Activated gamma-delta T cell (primary cell): Measurements from ENCODE around the gene CCDC90B.
"Not testable (repeated sequence)": the region's sequence is repeated elsewhere in the genome, so short reads cannot be mapped to it uniquely, and the experiment has no call there.

ENCODE experiments used
- DNase-seq: peaks from one replicate; lab custom pipeline; 2025; lab: John Stamatoyannopoulos, UW

The CCDC90B gene

GRCh38 chr11:83287631-83288030 is 1.5 kb upstream of the CCDC90B start:
- DNase-seq, result no peak

- DNase-seq, result no peak
Measured at GRCh38 chr11:83285151-83285770, 906 bp downstream of the CCDC90B start.

- DNase-seq, result no peak
Measured at GRCh38 chr11:83284501-83285150, 1.5 kb downstream of the CCDC90B start.

- DNase-seq, result no peak
Measured at GRCh38 chr11:83282084-83282716, 4.0 kb downstream of the CCDC90B start.

- DNase-seq, result no peak
Measured at GRCh38 chr11:83280256-83280655, 5.9 kb downstream of the CCDC90B start.

- no peak for DNase-seq
Measured at GRCh38 chr11:83278351-83278750, 7.8 kb downstream of the CCDC90B start.

GRCh38 chr11:83275888-83276641 is 10.1 kb downstream of the CCDC90B start:
- DNase-seq, result no peak

- no peak for DNase-seq
Measured at GRCh38 chr11:83272627-83273026, 13.5 kb downstream of the CCDC90B start.

- not testable (repeated sequence) for DNase-seq
Measured at GRCh38 chr11:83271734-83272133, 14.4 kb downstream of the CCDC90B start.

GRCh38 chr11:83269080-83269479 is 17.1 kb downstream of the CCDC90B start:
- not testable (repeated sequence) for DNase-seq

GRCh38 chr11:83265331-83265730 is 20.8 kb downstream of the CCDC90B start:
- DNase-seq, result no peak

GRCh38 chr11:83259559-83259958 is 26.6 kb downstream of the CCDC90B start:
- DNase-seq, result no peak

- DNase-seq, result no peak
Measured at GRCh38 chr11:83257761-83258168, 28.4 kb downstream of the CCDC90B start.

GRCh38 chr11:83256602-83257340 is 29.4 kb downstream of the CCDC90B start:
- DNase-seq, result no peak

- DNase-seq, result no peak
Measured at GRCh38 chr11:83255366-83255765, 30.8 kb downstream of the CCDC90B start.

GRCh38 chr11:83252941-83253340 is 33.2 kb downstream of the CCDC90B start:
- no peak for DNase-seq

GRCh38 chr11:83252266-83252665 is 33.9 kb downstream of the CCDC90B start:
- no peak for DNase-seq

- no peak for DNase-seq
Measured at GRCh38 chr11:83249972-83250593, 36.1 kb downstream of the CCDC90B start.

- no peak for DNase-seq
Measured at GRCh38 chr11:83249445-83249844, 36.7 kb downstream of the CCDC90B start.

GRCh38 chr11:83241291-83241946 is 44.7 kb downstream of the CCDC90B start:
- no peak for DNase-seq

GRCh38 chr11:83238111-83238510 is 48.1 kb downstream of the CCDC90B start:
- DNase-seq, result no peak
